Skeletal muscle satellite cell (primary cell): ENCODE data around the gene HMGXB3. TPM values are rescaled to one million over a fixed set of nuclear protein-coding genes. Genes with fewer than 3 reads are reported as not detected.
"Not testable (repeated sequence)": the region's sequence is repeated elsewhere in the genome, so short reads cannot be mapped to it uniquely, and the experiment has no call there.

Source experiments
- H3K27me3 ChIP-seq: 2 replicates; pipeline ENCODE4 v1.7.0; 2013; ENCODE audit warnings: low read length; ENCODE audit not compliant: control insufficient read depth, insufficient read depth
- H3K36me3 ChIP-seq: 2 replicates; pipeline ENCODE4 v1.7.0; 2013; ENCODE audit warnings: mild to moderate bottlenecking, control low read depth, low read length; ENCODE audit not compliant: insufficient read depth
- H3K4me1 ChIP-seq: 2 replicates; pipeline ENCODE4 v1.7.0; 2013; ENCODE audit warnings: low read length; ENCODE audit not compliant: control insufficient read depth, insufficient read depth
- H3K4me2 ChIP-seq: 2 replicates; pipeline ENCODE4 v1.7.0; 2013; ENCODE audit warnings: mild to moderate bottlenecking, low read length
- H3K4me3 ChIP-seq: 2 replicates; pipeline ENCODE4 v1.7.0; 2013; ENCODE audit warnings: low read length
- H3K9ac ChIP-seq: 2 replicates; pipeline ENCODE4 v1.7.0; 2013; ENCODE audit warnings: mild to moderate bottlenecking, low read depth, low read length, moderate library complexity
- H3K9me3 ChIP-seq: replicated peaks from 2 replicates; pipeline ENCODE4 v1.7.0; 2013; ENCODE audit warnings: mild to moderate bottlenecking, control low read depth, low read length
- small RNA-seq: library from RNA; depleted of rRNA; stranded (forward); fragments of <200 nt; gene quantifications from one replicate; pipeline ENCODE3, GENCODE V24; 2012

The HMGXB3 gene

GRCh38 chr5:150084754-150085153 is 84.2 kb downstream of the HMGXB3 start:
- peaks cover 18% of the 10 kb centered on the region for H3K27me3 ChIP-seq
- not testable (repeated sequence) for H3K4me1 ChIP-seq, H3K4me3 ChIP-seq

GRCh38 chr5:150085191-150085912 is 84.8 kb downstream of the HMGXB3 start:
- H3K4me2 ChIP-seq: no peak overlapping the region
- peaks cover 24% of the 10 kb centered on the region for H3K27me3 ChIP-seq
- H3K4me1 ChIP-seq: peaks cover 8% of the 10 kb centered on the region
- no peak overlapping the region for H3K4me3 ChIP-seq
- H3K9me3 ChIP-seq: no peaks in the 10 kb centered on the region
- H3K36me3 ChIP-seq: no peaks in the 10 kb centered on the region
- no peak overlapping the region for H3K9ac ChIP-seq

More at GRCh38 chr5:150084754-150085153, 84.2 kb downstream of the HMGXB3 start:
- H3K36me3 ChIP-seq, H3K9me3 ChIP-seq, H3K9ac ChIP-seq, H3K4me2 ChIP-seq: not testable (repeated sequence)

- H3K9me3 ChIP-seq: no peaks in the 10 kb centered on the region
- H3K36me3 ChIP-seq: no peaks in the 10 kb centered on the region
- H3K4me1 ChIP-seq: peaks cover 8% of the 10 kb centered on the region
- no peak within 1 kb of the TSS for H3K4me2 ChIP-seq
- peaks cover 31% of the 10 kb centered on the region for H3K27me3 ChIP-seq
- H3K9ac ChIP-seq: no peak within 1 kb of the TSS
- H3K4me3 ChIP-seq: no peak within 1 kb of the TSS
Observed at GRCh38 chr5:150085950-150086715, 85.6 kb downstream of the HMGXB3 start, which contains the start of gene CSF1R. Gene CSF1R, minus strand, starts transcription at chr5:150086554. Its CDS starts 127 bp downstream, at chr5:150086427.

GRCh38 chr5:150092159-150092787 is 91.7 kb downstream of the HMGXB3 start:
- H3K4me3 ChIP-seq: no peak overlapping the region
- no peaks in the 10 kb centered on the region for H3K4me1 ChIP-seq
- no peak overlapping the region for H3K9ac ChIP-seq
- no peak overlapping the region for H3K4me2 ChIP-seq
- no peaks in the 10 kb centered on the region for H3K36me3 ChIP-seq
- peaks cover 40% of the 10 kb centered on the region for H3K27me3 ChIP-seq
- no peaks in the 10 kb centered on the region for H3K9me3 ChIP-seq

- H3K4me1 ChIP-seq: no peaks in the 10 kb centered on the region
- H3K27me3 ChIP-seq: peaks cover 20% of the 10 kb centered on the region
- no peaks in the 10 kb centered on the region for H3K36me3 ChIP-seq
- H3K4me3 ChIP-seq: no peak overlapping the region
- no peak overlapping the region for H3K9ac ChIP-seq
- H3K4me2 ChIP-seq: no peak overlapping the region
- no peaks in the 10 kb centered on the region for H3K9me3 ChIP-seq
Observed at GRCh38 chr5:150097152-150097551, 96.6 kb downstream of the HMGXB3 start.

GRCh38 chr5:150101023-150101422 is 100.5 kb downstream of the HMGXB3 start:
- H3K36me3 ChIP-seq: no peaks in the 10 kb centered on the region
- no peaks in the 10 kb centered on the region for H3K4me1 ChIP-seq
- no peak overlapping the region for H3K4me2 ChIP-seq
- peaks cover 17% of the 10 kb centered on the region for H3K27me3 ChIP-seq
- H3K4me3 ChIP-seq: no peak overlapping the region
- no peak overlapping the region for H3K9ac ChIP-seq
- no peaks in the 10 kb centered on the region for H3K9me3 ChIP-seq

Small RNAs within 50 kb of the gene (small RNA-seq; reads per million reads assigned to genes)
- not detected for gene RF00019
